Testis (tissue), 3 donors: Measurements from ENCODE around the gene HOXB7. TPM values are rescaled to one million over a fixed set of nuclear protein-coding genes. Genes with fewer than 3 reads are reported as not detected.

ENCODE experiments used
- DNase-seq: peaks from one replicate; pipeline ENCODE4 v3.0.0-alpha.2; 2019
- H3K27ac ChIP-seq, 2 donors: fragments of 200-600 bp; sonication (generic); one replicate each; pipeline ENCODE4 v1.5.1; 2019
- H3K27me3 ChIP-seq: fragments of 200-600 bp; sonication (generic); one replicate; pipeline ENCODE4 v1.5.1; 2019
- H3K36me3 ChIP-seq: fragments of 200-600 bp; sonication (generic); one replicate; pipeline ENCODE4 v1.5.1; 2017; ENCODE audit warnings: low read depth; ENCODE audit errors: missing control alignments
- H3K4me1 ChIP-seq: fragments of 200-600 bp; sonication (generic); one replicate; pipeline ENCODE4 v1.5.1; 2019
- H3K4me3 ChIP-seq, 2 donors: fragments of 200-600 bp; sonication (generic); one replicate each; pipeline ENCODE4 v1.5.1; 2017 to 2019
- H3K9me3 ChIP-seq: fragments of 200-600 bp; sonication (generic); one replicate; pipeline ENCODE4 v1.5.1; 2017
- CTCF ChIP-seq, 3 experiments: fragments of 450-650 bp in 2 of 3; fragments of 200-600 bp in 1 of 3; sonication (generic) in 1 of 3; IDR thresholded peaks; one replicate each; pipeline ENCODE4 v1.5.1; 2016 to 2019; ENCODE audit warnings: antibody characterized with exemption in 3 of 3, mild to moderate bottlenecking in 2 of 3, moderate library complexity in 1 of 3
- POLR2A ChIP-seq: fragments of 450-650 bp; IDR thresholded peaks from one replicate; pipeline ENCODE4 v1.6.1; 2017; ENCODE audit warnings: antibody characterized with exemption, mild to moderate bottlenecking, moderate library complexity
- WGBS, 2 donors: methylation state at CpG; one replicate each; pipeline ENCODE4 v1.1.5; 2018; 5-methylcytosine and 5-hydroxymethylcytosine counted together
- intact Hi-C: fragments of 100-400 bp; cut with DNase I; formaldehyde crosslinking; loops from one replicate; pipeline ENCODE4 v1.15.1; 2023; ENCODE audit warnings: low total_unique reads
- polyA plus RNA-seq: library from polyadenylated mRNA; stranded (reverse); fragments of 350-450 nt; fragmentation: Illumina TruSeq; extraction: RNeasy Lipid Tissue Mini Kit (QIAGEN cat#74804); gene quantifications from one replicate; pipeline ENCODE4 v1.2.3, GENCODE V29; 2014; ENCODE audit warnings: low read depth, low replicate concordance; ENCODE audit not compliant: insufficient read depth
- total RNA-seq, 2 donors: library from RNA; depleted of rRNA; stranded (reverse); fragments of >200 nt; gene quantifications; one replicate each; pipeline ENCODE4 v1.2.3, GENCODE V29; 2016

HOXB7 gene
- total and polyA plus RNA-seq, 3 donors from 2014 or later: 2.8 to 4.4 (median 3.2) TPM

- no peaks in the 10 kb centered on the region for H3K27me3 ChIP-seq
- intact Hi-C loops: no loop called here
- TF ChIP-seq POLR2A (no peak), CTCF (IDR thresholded peaks at IDR 0.05) (no peak)
- peaks cover 6% of the 10 kb centered on the region for H3K4me1 ChIP-seq
- H3K4me3 ChIP-seq: peak overlapping the region; percentile 40 to 44
- H3K36me3 ChIP-seq: no peaks in the 10 kb centered on the region
- no peaks in the 10 kb centered on the region for H3K9me3 ChIP-seq
- 4% methylated on average over 10 to 19 of the region's 19 CpGs for whole genome bisulfite sequencing, 2 donors
- H3K27ac ChIP-seq: no peak overlapping the region
- DNase-seq: no peak
Measured at GRCh38 chr17:48577330-48577945, 33.4 kb downstream of the HOXB7 start.

GRCh38 chr17:48576479-48577309 lies 34.1 kb downstream of the HOXB7 start:
- intact Hi-C loops: no loop called here
- Histone ChIP-seq H3K9me3 (no peaks in the 10 kb centered on the region), H3K4me1 (no peaks in the 10 kb centered on the region), H3K27ac (no peak overlapping the region), H3K36me3 (no peaks in the 10 kb centered on the region), H3K27me3 (no peaks in the 10 kb centered on the region), H3K4me3 (peak overlapping the region; percentile 18 to 44)
- 2 to 4% methylated on average over 24 to 43 of the region's 43 CpGs for WGBS, 2 donors
- TF ChIP-seq POLR2A (no peak), CTCF (IDR thresholded peaks at IDR 0.05) (no peak)
- no peak for DNase-seq

- Histone ChIP-seq H3K4me3 (peak overlapping the region; percentile 18 to 44), H3K4me1 (no peaks in the 10 kb centered on the region)
- TF ChIP-seq POLR2A (no peak), CTCF (IDR thresholded peaks at IDR 0.05) (no peak)
Measured at GRCh38 chr17:48575673-48576478, 34.9 kb downstream of the HOXB7 start.

GRCh38 chr17:48575066-48575582 lies 35.7 kb downstream of the HOXB7 start:
- Histone ChIP-seq H3K9me3 (no peaks in the 10 kb centered on the region), H3K4me3 (no peak overlapping the region), H3K27me3 (no peaks in the 10 kb centered on the region), H3K4me1 (no peaks in the 10 kb centered on the region), H3K27ac (no peak overlapping the region), H3K36me3 (no peaks in the 10 kb centered on the region)
- intact Hi-C loops: no loop called here
- TF ChIP-seq CTCF (IDR thresholded peaks at IDR 0.05) (no peak), POLR2A (no peak)
- no peak for DNase-seq
- 45 to 51% methylated on average over 7 of the region's 7 CpGs for WGBS, 2 donors

More at GRCh38 chr17:48575673-48576478, 34.9 kb downstream of the HOXB7 start:
- WGBS, 2 donors: 13 to 16% methylated on average over 22 of the region's 22 CpGs
- Histone ChIP-seq H3K27me3 (no peaks in the 10 kb centered on the region), H3K36me3 (no peaks in the 10 kb centered on the region), H3K27ac (no peak overlapping the region), H3K9me3 (no peaks in the 10 kb centered on the region)
- DNase-seq: no peak
- intact Hi-C loops: no loop called here
